Measurements from ENCODE around the gene SPNS2.

The SPNS2 gene

GRCh38 chr17:4522661-4523060, 24.0 kb downstream of the SPNS2 start:
- DNase-seq, result no peak

DNA sequence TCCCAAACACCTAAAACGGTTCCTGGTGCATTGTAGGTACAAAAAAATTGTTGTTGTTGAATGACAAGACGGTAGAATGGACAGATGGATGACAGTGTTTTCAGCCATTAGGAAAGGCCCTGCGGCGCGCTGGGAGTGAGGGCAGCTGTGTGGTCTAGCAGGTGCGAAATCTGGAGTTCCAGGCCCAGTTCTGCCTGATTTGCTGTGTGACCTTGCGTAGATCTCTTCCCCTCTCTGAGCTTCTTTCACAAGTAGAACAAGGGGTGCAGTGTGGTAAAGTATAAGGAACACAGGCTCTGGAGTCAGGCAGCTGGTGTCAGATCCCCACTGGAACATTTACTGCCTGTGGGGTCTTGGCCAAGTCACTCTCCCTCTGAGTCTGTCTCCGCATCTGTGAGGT, 25.3 kb downstream of the SPNS2 start:
- DNase-seq, result no peak

- DNase-seq, result no peak
These were observed 27.2 kb downstream of the SPNS2 start for GRCh38 chr17:4525691-4526397.

- DNase-seq, result no peak
These were observed 28.5 kb downstream of the SPNS2 start for GRCh38 chr17:4527134-4527533.

DNA sequence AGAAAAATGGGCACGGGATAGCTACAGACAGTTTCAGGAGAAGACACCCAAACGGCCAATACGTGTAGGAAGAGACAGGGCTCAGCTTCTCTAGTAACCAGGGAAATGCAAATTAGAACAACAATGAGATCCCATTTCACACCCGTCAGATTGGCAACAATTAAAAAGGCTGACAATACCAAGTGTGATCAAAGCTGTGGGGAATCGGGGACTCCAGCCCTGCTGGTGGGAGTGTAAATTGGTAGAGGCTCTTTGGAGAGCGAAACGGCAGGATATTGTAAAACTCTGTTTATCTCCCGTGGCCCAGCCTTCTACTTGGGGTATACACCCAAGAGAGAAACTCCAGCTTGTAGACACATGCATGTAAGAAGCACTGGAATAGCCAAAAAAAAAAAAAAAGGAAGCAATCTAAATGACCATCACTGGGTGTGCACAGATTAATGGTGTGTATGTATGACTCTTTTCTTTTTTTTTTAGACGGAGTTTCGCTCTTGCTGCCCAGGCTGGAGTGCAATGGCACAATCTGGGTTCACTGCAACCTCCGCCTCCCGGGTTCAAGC, 29.0 kb downstream of the SPNS2 start:
- DNase-seq, result no peak

DNA sequence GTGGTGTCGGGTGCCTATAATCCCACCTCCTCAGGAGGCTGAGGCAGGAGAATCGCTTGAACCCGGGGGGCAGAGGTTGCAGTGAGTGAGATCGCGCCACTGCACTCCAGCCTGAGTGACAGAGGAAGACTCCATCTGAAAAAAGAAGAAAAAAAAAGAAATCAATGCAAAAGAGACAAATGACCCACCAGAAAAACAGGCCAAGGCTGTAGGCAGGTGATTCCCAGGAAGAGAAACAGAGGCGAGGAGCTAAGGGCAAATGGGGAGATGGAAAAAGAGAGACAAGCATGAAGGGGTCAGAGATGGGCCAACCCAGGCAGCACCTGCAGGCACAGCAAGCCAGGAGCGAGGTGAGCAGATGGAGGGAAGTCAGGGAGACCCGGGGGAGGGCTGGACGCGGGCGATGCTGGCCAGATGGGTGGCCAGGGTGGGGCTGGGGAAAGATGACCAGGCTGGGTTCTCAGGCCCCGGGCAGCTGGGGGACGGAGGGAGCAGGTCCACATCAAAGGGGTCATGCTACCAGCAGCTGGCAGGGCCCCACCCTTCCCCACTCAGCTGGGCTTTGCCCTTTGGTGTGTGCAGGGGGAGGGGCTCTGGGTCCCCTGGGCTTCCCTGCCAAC, 31.0 kb downstream of the SPNS2 start:
- no peak for DNase-seq

- DNase-seq, result no peak
These were observed 32.4 kb downstream of the SPNS2 start for GRCh38 chr17:4530799-4531730.

DNA sequence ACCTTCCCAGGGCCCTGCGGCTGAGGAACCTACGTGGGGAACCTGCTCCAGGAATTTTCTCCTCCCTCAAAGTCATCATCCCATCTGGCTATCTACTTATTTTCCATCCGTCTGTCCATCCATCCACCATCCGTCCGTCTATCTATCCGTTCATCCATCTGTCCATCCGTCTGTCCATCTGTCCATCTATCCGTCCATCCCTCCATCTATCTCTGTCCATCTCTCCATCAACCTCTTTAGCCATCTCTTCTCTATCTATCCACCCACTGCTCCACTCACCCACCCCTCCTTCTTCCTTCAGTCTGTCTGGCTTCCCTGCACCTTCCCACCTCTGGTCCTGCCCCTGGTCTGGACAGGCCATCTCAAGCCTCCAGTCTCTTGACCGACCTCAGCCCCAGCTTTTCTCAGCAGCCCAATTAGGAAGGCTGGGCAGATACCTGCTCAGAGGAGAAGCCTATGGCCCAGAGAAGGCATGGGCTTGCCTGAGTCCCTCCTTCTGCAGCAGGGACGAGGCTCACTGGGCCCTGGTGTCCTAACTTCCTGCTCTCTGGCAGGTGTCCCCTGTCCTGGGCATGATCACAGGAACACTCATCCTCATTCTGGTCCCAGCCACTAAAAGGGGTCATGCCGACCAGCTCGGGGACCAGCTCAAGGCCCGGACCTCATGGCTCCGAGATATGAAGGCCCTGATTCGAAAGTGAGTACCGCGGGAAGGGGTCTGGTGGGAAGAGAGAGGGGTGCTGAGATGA, 33.5 kb downstream of the SPNS2 start:
- DNase-seq, result no peak

DNA sequence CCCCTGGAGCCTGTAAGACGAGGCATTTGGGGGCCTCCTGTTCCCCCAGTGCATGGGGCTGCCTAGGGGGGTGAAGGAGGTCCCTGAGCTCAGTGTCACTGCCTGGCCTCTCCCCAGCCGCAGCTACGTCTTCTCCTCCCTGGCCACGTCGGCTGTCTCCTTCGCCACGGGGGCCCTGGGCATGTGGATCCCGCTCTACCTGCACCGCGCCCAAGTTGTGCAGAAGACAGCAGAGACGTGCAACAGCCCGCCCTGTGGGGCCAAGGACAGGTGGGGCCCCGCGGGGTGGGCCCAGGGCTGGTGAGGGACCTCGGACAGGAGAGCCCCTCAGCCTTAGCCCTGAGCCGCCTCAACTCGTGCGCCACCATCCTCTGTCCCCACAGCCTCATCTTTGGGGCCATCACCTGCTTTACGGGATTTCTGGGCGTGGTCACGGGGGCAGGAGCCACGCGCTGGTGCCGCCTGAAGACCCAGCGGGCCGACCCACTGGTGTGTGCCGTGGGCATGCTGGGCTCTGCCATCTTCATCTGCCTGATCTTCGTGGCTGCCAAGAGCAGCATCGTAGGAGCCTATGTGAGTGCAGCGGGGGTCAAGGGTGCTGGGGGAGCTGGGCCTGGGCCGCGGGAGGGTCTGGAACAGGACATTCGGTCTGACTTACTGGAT, 34.3 kb downstream of the SPNS2 start:
- DNase-seq, result no peak

- peak; percentile 75 for DNase-seq
These were observed 35.1 kb downstream of the SPNS2 start for GRCh38 chr17:4533523-4534504.

- DNase-seq, result no peak
These were observed 35.8 kb downstream of the SPNS2 start for GRCh38 chr17:4534515-4534914.

- no peak for DNase-seq
These were observed 36.4 kb downstream of the SPNS2 start for GRCh38 chr17:4534928-4535666.

GRCh38 chr17:4535667-4536258, 37.1 kb downstream of the SPNS2 start:
- DNase-seq, result no peak

GRCh38 chr17:4536259-4536741, 37.6 kb downstream of the SPNS2 start:
- no peak for DNase-seq

GRCh38 chr17:4536742-4537411, 38.2 kb downstream of the SPNS2 start:
- no peak for DNase-seq

DNA sequence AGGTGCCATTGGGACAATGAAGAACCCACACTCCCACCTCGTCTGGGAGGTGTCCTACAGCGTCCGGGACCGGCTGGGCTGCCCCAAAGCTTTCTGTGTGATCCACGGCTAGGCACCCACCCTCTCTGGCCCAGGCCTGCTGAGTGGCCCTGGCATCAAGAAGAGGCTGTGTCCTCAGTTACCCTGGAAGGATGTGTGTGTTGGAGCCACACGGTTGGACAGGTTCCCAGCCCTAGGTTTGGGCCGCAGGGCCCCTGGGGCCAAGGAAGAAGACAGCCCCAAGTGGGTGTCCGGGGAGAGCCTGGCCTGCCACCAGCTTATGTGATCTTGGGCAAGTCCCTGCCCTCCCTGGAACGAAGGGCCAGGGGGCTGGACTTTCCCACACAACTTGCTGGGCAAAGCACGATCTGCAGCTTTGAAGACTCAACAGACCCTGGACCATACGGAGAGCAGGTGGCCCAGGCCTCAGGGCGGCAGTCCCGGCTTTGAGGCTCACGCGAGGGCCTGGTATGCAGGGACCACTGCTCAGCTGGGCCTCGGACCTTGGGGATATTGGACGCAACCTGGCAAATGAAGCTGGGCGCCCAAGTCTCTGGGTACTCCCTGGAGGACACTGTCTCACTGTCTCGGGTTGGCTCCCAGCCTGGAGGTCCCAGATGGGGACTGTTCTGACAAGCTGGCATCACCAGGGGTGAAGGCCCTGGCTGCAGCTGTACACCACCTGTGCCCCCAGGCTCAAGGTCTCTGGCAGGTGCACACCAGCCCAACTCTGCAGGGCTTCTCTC, 39.0 kb downstream of the SPNS2 start:
- DNase-seq, result no peak

DNA sequence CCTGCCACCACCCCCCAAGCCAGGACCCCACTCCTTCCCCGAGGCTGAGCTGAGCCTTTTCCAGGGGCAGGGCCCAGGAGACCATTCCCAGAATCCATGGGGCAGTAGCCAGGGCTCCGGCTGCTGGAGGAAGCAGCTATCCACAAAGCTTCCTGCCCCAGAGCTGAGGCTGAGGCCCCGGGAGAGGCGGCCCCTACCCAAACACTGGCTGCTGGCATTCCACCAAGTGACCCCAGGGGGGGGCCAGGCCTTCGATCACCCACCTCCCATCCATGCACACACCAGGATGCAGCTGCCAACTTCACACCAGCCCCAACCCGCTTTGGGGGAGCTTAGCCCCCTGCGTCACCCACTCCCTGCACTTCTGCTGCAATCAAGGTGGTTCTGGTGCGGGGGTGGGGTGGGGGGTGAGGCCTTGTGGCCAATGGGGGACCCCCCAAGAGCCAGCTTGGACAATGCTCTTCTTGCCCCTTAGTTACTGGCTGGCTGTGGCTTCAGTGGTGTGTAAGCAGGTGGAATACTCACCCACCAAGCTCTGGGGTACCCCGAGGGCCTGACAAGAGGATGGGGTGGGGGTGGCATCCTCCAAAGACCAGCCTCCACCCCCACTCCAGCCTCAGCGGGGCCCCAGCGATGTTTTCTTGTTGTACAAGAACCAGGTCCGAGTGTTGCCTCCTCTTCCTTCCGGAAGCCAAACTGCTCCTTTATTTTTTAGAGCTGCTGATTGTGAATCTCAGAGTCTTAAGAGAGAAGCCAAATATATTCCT, 39.7 kb downstream of the SPNS2 start:
- DNase-seq, result no peak
